Smooth muscle cell (in vitro differentiated cells): ENCODE results near the gene TAS2R8. TPM values are rescaled to one million over a fixed set of nuclear protein-coding genes. Genes with fewer than 3 reads are reported as not detected.

Source experiments
- DNase-seq: peaks from one replicate; lab custom pipeline; 2025; ENCODE audit not compliant: unreplicated experiment; lab: John Stamatoyannopoulos, UW
- H2AFZ ChIP-seq: fragments of 200-600 bp; sonication (generic); 2 replicates; pipeline ENCODE4 v1.6.0; 2016; ENCODE audit warnings: antibody characterized with exemption, low read depth, mild to moderate bottlenecking
- H3F3A ChIP-seq: fragments of 200-600 bp; sonication (generic); 2 replicates; pipeline ENCODE4 v1.6.0; 2017; ENCODE audit warnings: antibody characterized with exemption, low read depth
- H3K27ac ChIP-seq: fragments of 200-600 bp; sonication (generic); 2 replicates; pipeline ENCODE4 v1.5.1; 2016; ENCODE audit warnings: low read depth, mild to moderate bottlenecking
- H3K27me3 ChIP-seq: fragments of 200-600 bp; sonication (generic); 2 replicates; pipeline ENCODE4 v1.6.1; 2016; ENCODE audit warnings: low read depth, mild to moderate bottlenecking
- H3K36me3 ChIP-seq: fragments of 200-600 bp; sonication (generic); 2 replicates; pipeline ENCODE4 v1.5.1; 2016; ENCODE audit warnings: low read depth
- H3K4me1 ChIP-seq: fragments of 200-600 bp; sonication (generic); 2 replicates; pipeline ENCODE4 v1.5.1; 2016; ENCODE audit warnings: low read depth
- H3K4me2 ChIP-seq: fragments of 200-600 bp; sonication (generic); 2 replicates; pipeline ENCODE4 v1.6.0; 2016; ENCODE audit warnings: mild to moderate bottlenecking
- H3K4me3 ChIP-seq: fragments of 200-600 bp; sonication (generic); 2 replicates; pipeline ENCODE4 v1.5.1; 2016; ENCODE audit warnings: mild to moderate bottlenecking
- H3K79me2 ChIP-seq: fragments of 200-600 bp; sonication (generic); 2 replicates; pipeline ENCODE4 v1.6.0; 2016; ENCODE audit warnings: low read depth, mild to moderate bottlenecking
- H3K9ac ChIP-seq: fragments of 200-600 bp; sonication (generic); 2 replicates; pipeline ENCODE4 v1.6.0; 2016; ENCODE audit warnings: low read depth
- H3K9me3 ChIP-seq: fragments of 200-600 bp; sonication (generic); replicated peaks from 2 replicates; pipeline ENCODE4 v1.5.1; 2016; ENCODE audit warnings: low read depth
- H4K20me1 ChIP-seq: fragments of 200-600 bp; sonication (generic); 2 replicates; pipeline ENCODE4 v1.6.0; 2016; ENCODE audit warnings: low read depth
- WGBS: methylation state at CpG from one replicate; pipeline ENCODE4 v1.1.7; 2016; ENCODE audit warnings: low lambda C conversion rate; 5-methylcytosine and 5-hydroxymethylcytosine counted together
- polyA plus RNA-seq: library from polyadenylated mRNA; unstranded; fragments of >200 nt; fragmentation: Nextera tagmentation; extraction: Ambion mirVana; gene quantifications from 2 replicates; pipeline ENCODE4 v1.2.1, GENCODE V29; 2016
- small RNA-seq: library from RNA; depleted of rRNA; stranded (forward); fragments of <200 nt; gene quantifications from one replicate; pipeline ENCODE3, GENCODE V24; 2014
- total RNA-seq: library from RNA; depleted of rRNA; stranded (reverse); fragments of >200 nt; gene quantifications from 2 replicates; pipeline ENCODE4 v1.2.3, GENCODE V29; 2014
- TF ChIP-seq, protein P1 (sequence below): fragments of 200-600 bp; sonication (generic); IDR thresholded peaks from 2 replicates; pipeline ENCODE4 v1.5.1; 2017; ENCODE audit warnings: borderline replicate concordance, mild to moderate bottlenecking, antibody characterized with exemption; ENCODE audit not compliant: insufficient read depth, poor library complexity, severe bottlenecking

The TAS2R8 gene
- total and polyA plus RNA-seq, 2 experiments from 2014 or later, result 0.90 TPM; not detected in 1

DNA sequence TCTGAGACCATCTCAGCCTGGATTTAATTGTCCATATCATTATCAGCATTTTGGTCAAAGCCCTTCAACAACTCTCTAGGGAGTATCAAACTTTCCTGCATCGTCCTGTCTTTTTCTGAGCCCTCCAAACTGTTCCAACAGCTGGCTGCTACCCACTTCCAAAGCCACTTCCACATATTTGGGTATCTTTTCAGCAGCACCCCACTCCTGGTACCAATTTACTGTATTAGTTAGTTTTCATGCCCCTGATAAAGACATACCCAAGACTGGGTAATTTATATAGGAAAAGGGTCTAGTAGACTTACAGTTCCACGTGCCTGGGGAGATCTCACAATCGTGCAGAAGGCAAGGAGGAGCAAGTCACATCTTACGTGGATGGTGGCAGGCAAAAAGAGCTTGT, 50.9 kb downstream of the TAS2R8 start:
- 85% methylated on average over 4 of the region's 4 CpGs for WGBS
- TF ChIP-seq, protein P1, sequence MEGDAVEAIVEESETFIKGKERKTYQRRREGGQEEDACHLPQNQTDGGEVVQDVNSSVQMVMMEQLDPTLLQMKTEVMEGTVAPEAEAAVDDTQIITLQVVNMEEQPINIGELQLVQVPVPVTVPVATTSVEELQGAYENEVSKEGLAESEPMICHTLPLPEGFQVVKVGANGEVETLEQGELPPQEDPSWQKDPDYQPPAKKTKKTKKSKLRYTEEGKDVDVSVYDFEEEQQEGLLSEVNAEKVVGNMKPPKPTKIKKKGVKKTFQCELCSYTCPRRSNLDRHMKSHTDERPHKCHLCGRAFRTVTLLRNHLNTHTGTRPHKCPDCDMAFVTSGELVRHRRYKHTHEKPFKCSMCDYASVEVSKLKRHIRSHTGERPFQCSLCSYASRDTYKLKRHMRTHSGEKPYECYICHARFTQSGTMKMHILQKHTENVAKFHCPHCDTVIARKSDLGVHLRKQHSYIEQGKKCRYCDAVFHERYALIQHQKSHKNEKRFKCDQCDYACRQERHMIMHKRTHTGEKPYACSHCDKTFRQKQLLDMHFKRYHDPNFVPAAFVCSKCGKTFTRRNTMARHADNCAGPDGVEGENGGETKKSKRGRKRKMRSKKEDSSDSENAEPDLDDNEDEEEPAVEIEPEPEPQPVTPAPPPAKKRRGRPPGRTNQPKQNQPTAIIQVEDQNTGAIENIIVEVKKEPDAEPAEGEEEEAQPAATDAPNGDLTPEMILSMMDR, result no peak

More for the DNA sequence above, 50.9 kb downstream of the TAS2R8 start:
- no peak for DNase-seq
- Histone ChIP-seq H3F3A (no peaks in the 10 kb centered on the region), H3K4me2 (no peak overlapping the region), H3K27ac (no peak overlapping the region), H3K4me3 (no peak overlapping the region), H3K4me1 (no peaks in the 10 kb centered on the region), H3K9ac (no peak overlapping the region), H4K20me1 (no peaks in the 10 kb centered on the region), H2AFZ (no peak overlapping the region), H3K27me3 (peaks cover 12% of the 10 kb centered on the region), H3K36me3 (no peaks in the 10 kb centered on the region), H3K9me3 (peaks cover 3% of the 10 kb centered on the region), H3K79me2 (no peaks in the 10 kb centered on the region)

Small RNA genes lying within 50 kb of the gene (small RNA-seq; reads per million reads assigned to genes)
- gene PRR4, result 0.97 reads per million, percentile 30 among the genes with 10 or more reads in this experiment

Other genes starting within 250 kb of the TAS2R8 start
- 24.0 and 40.1 TPM in 2 replicates for gene MAGOHB, start 193.7 kb downstream of the TAS2R8 start, total RNA-seq
- 62.2 and 68.4 TPM in 2 replicates for gene MAGOHB, start 193.7 kb downstream of the TAS2R8 start, polyA plus RNA-seq
- 0.85 and 1.2 TPM in 2 replicates for gene STYK1, start 133.2 kb downstream of the TAS2R8 start, total RNA-seq
- gene STYK1, start 133.2 kb downstream of the TAS2R8 start, polyA plus RNA-seq, result 0.24 and 0.30 TPM in 2 replicates
- gene YBX3, start 84.0 kb downstream of the TAS2R8 start, total RNA-seq, result 93.5 and 129 TPM in 2 replicates
- 188 and 237 TPM in 2 replicates for gene YBX3, start 84.0 kb downstream of the TAS2R8 start, polyA plus RNA-seq
- 1.4 TPM in 1 of 2 replicates, not detected in the other for gene TAS2R7, start 4.7 kb downstream of the TAS2R8 start, total RNA-seq
- gene TAS2R7, start 4.7 kb downstream of the TAS2R8 start, polyA plus RNA-seq, result not detected in 2 replicates
- gene TAS2R9, start 2.9 kb upstream of the TAS2R8 start, total RNA-seq, result 0.81 and 1.8 TPM in 2 replicates
- 0.44 TPM in 1 of 2 replicates, not detected in the other for gene TAS2R9, start 2.9 kb upstream of the TAS2R8 start, polyA plus RNA-seq
- gene TAS2R10, start 19.1 kb upstream of the TAS2R8 start, total RNA-seq, result 3.2 and 8.4 TPM in 2 replicates
- 0.50 and 1.6 TPM in 2 replicates for gene TAS2R10, start 19.1 kb upstream of the TAS2R8 start, polyA plus RNA-seq
- 6.7 and 65.0 TPM in 2 replicates for gene PRR4, start 42.2 kb upstream of the TAS2R8 start, total RNA-seq
- 2.7 and 4.2 TPM in 2 replicates for gene PRR4, start 42.2 kb upstream of the TAS2R8 start, polyA plus RNA-seq
- 12.0 and 14.7 TPM in 2 replicates for gene PRH1, start 77.0 kb upstream of the TAS2R8 start, total RNA-seq
- gene PRH1, start 77.0 kb upstream of the TAS2R8 start, polyA plus RNA-seq, result 12.5 and 12.9 TPM in 2 replicates
- 1.8 and 2.7 TPM in 2 replicates for gene TAS2R13, start 102.3 kb upstream of the TAS2R8 start, total RNA-seq
- not detected in 2 replicates for gene TAS2R13, start 102.3 kb upstream of the TAS2R8 start, polyA plus RNA-seq
- not detected in 2 replicates for gene PRH2, start 122.0 kb upstream of the TAS2R8 start, total RNA-seq
- gene PRH2, start 122.0 kb upstream of the TAS2R8 start, polyA plus RNA-seq, result 0.33 TPM in 1 of 2 replicates, not detected in the other
- 5.8 and 7.1 TPM in 2 replicates for gene TAS2R14, start 132.0 kb upstream of the TAS2R8 start, total RNA-seq
- gene TAS2R14, start 132.0 kb upstream of the TAS2R8 start, polyA plus RNA-seq, result 1.2 and 2.5 TPM in 2 replicates
- 1.8 and 6.3 TPM in 2 replicates for gene TAS2R50, start 179.6 kb upstream of the TAS2R8 start, total RNA-seq
- 0.78 TPM in 1 of 2 replicates, not detected in the other for gene TAS2R50, start 179.6 kb upstream of the TAS2R8 start, polyA plus RNA-seq
- 1.4 and 5.6 TPM in 2 replicates for gene TAS2R20, start 191.0 kb upstream of the TAS2R8 start, total RNA-seq
- not detected in 2 replicates for gene TAS2R20, start 191.0 kb upstream of the TAS2R8 start, polyA plus RNA-seq
- 2.3 and 3.8 TPM in 2 replicates for gene TAS2R19, start 215.3 kb upstream of the TAS2R8 start, total RNA-seq
- 0.24 and 0.26 TPM in 2 replicates for gene TAS2R19, start 215.3 kb upstream of the TAS2R8 start, polyA plus RNA-seq
- gene TAS2R31, start 224.1 kb upstream of the TAS2R8 start, total RNA-seq, result 4.1 and 5.7 TPM in 2 replicates
- not detected in 2 replicates for gene TAS2R31, start 224.1 kb upstream of the TAS2R8 start, polyA plus RNA-seq